Activated CD8-positive, alpha-beta memory T cell treated with anti-CD3 and anti-CD28 coated beads for 1 hour (primary cell): ENCODE data around the gene NDUFAF7.
"Not testable (repeated sequence)": the region's sequence is repeated elsewhere in the genome, so short reads cannot be mapped to it uniquely, and the experiment has no call there.

Experiments used
- DNase-seq, 2 donors: peaks; one replicate each; pipeline ENCODE4 v3.0.0-alpha.2; 2020; ENCODE audit warnings: low read depth in 1 of 2; ENCODE audit errors: extremely low read depth in 1 of 2

Gene NDUFAF7

GRCh38 chr2:37231241-37232130, at the start of gene NDUFAF7, which contains the start of gene CEBPZ:
Gene NDUFAF7, plus strand, starts transcription at chr2:37231658. Its CDS starts 48 bp downstream, at chr2:37231706.
Gene CEBPZ, minus strand, starts transcription at chr2:37231596. Its CDS starts 29 bp downstream, at chr2:37231567.
- DNase-seq: peak; percentile 72 to 73

GRCh38 chr2:37181726-37182684, 49.5 kb upstream of the NDUFAF7 start:
- no peak for DNase-seq

GRCh38 chr2:37188570-37188969, 42.9 kb upstream of the NDUFAF7 start, which contains the start of gene SULT6B1:
Gene SULT6B1, minus strand, starts transcription at chr2:37188670. Its CDS starts 30 bp downstream, at chr2:37188640.
- no peak for DNase-seq

GRCh38 chr2:37189452-37190153, 41.9 kb upstream of the NDUFAF7 start:
- no peak for DNase-seq

GRCh38 chr2:37190290-37190689, 41.2 kb upstream of the NDUFAF7 start:
- no peak for DNase-seq

GRCh38 chr2:37191253-37191652, 40.2 kb upstream of the NDUFAF7 start:
- no peak for DNase-seq

GRCh38 chr2:37191747-37192146, 39.7 kb upstream of the NDUFAF7 start:
- DNase-seq: no peak

- DNase-seq: no peak
Measured at GRCh38 chr2:37192551-37192950, 38.9 kb upstream of the NDUFAF7 start.

- DNase-seq: not testable (repeated sequence)
Measured at GRCh38 chr2:37195862-37196319, 35.6 kb upstream of the NDUFAF7 start.

GRCh38 chr2:37196320-37197195, 34.9 kb upstream of the NDUFAF7 start, which contains the start of gene CEBPZOS:
Gene CEBPZOS, plus strand, starts transcription at chr2:37196496. Its CDS starts 3,209 bp downstream, at chr2:37199705.
- DNase-seq: peak; percentile 80 to 83

- no peak for DNase-seq
Measured at GRCh38 chr2:37198681-37199065, 32.8 kb upstream of the NDUFAF7 start.

- DNase-seq: no peak
Measured at GRCh38 chr2:37201208-37201607, 30.2 kb upstream of the NDUFAF7 start.

- DNase-seq: no peak
Measured at GRCh38 chr2:37201766-37202165, 29.7 kb upstream of the NDUFAF7 start.

GRCh38 chr2:37203708-37204107, 27.8 kb upstream of the NDUFAF7 start:
- DNase-seq: no peak

- DNase-seq: not testable (repeated sequence)
Measured at GRCh38 chr2:37205071-37205661, 26.3 kb upstream of the NDUFAF7 start.

- no peak for DNase-seq
Measured at GRCh38 chr2:37205689-37206341, 25.6 kb upstream of the NDUFAF7 start.

GRCh38 chr2:37206760-37207159, 24.7 kb upstream of the NDUFAF7 start:
- not testable (repeated sequence) for DNase-seq

GRCh38 chr2:37211212-37211611, 20.2 kb upstream of the NDUFAF7 start:
- no peak for DNase-seq
